GM12878 (cell line): Measurements from ENCODE around the gene LMF2. TPM values are rescaled to one million over a fixed set of nuclear protein-coding genes. Genes with fewer than 3 reads are reported as not detected.

Experiments used
- ATAC-seq: fragments of 200-7000 bp; cut with Tn5 transposase; 3 replicates; pipeline ENCODE4 v1.9.1; 2020; ENCODE audit warnings: mild to moderate bottlenecking, moderate library complexity
- BruUV-seq: library from RNA; stranded (reverse); fragments of 400-500 nt; replicated peaks from 2 replicates; lab custom pipeline; 2021; lab: Mats Ljungman, UMichigan
- CTCF ChIA-PET: fragments of 300-600 bp; sonication (Branson Sonifier 250); formaldehyde crosslinking; extraction: SDS; loops from one replicate; lab custom pipeline; 2021; ENCODE audit warnings: inconsistent platforms; lab: Yijun Ruan, JAX
- POLR2A ChIA-PET: fragments of 350-600 bp; formaldehyde crosslinking; extraction: SDS; loops from one replicate; lab custom pipeline; 2021; ENCODE audit warnings: inconsistent platforms; lab: Charles Lee
- RAD21 ChIA-PET: fragments of 300-600 bp; sonication (Branson Sonifier 250); formaldehyde crosslinking; loops from one replicate; lab custom pipeline; 2023; ENCODE audit warnings: antibody characterized with exemption; ENCODE audit not compliant: unreplicated experiment; lab: Charles Lee
- SMC1A ChIA-PET: fragments of 300-600 bp; sonication (Branson Sonifier 250); formaldehyde crosslinking; loops from one replicate; lab custom pipeline; 2023; ENCODE audit not compliant: unreplicated experiment, uncharacterized antibody; lab: Charles Lee
- DNase-seq: peaks from one replicate; pipeline ENCODE4 v3.0.0-alpha.2; 2011; ENCODE audit warnings: low read depth, low spot score
- FAIRE-seq: peaks from 3 replicates; lab custom pipeline; 2011; peaks lifted over from hg19 to GRCh38; lab: Jason Lieb, UNC
- H2AFZ ChIP-seq: 2 replicates; pipeline ENCODE4 v1.6.0; 2011; ENCODE audit warnings: low read depth, low read length, control low read depth; ENCODE audit not compliant: control insufficient read depth
- H3K27ac ChIP-seq: 2 replicates; pipeline ENCODE4 v1.5.1; 2011; ENCODE audit warnings: control low read depth; ENCODE audit not compliant: control insufficient read depth, insufficient read depth
- H3K27me3 ChIP-seq, 2 experiments: replicated peaks in 1 of 2; 2 replicates each; pipeline versions ENCODE4 v1.6.0 to v1.6.1; 2011; ENCODE audit warnings: low read length in 1 of 2; ENCODE audit not compliant: control insufficient read depth in 2 of 2, insufficient read depth in 2 of 2
- H3K36me3 ChIP-seq, 2 experiments: 2 replicates each; pipeline ENCODE4 v1.5.1; 2011; ENCODE audit warnings: low read length in 1 of 2; ENCODE audit not compliant: control insufficient read depth in 2 of 2, insufficient read depth in 2 of 2
- H3K4me1 ChIP-seq: 2 replicates; pipeline ENCODE4 v1.6.1; 2011; ENCODE audit warnings: mild to moderate bottlenecking, low read length, moderate library complexity, mixed read lengths; ENCODE audit not compliant: control insufficient read depth, insufficient read depth
- H3K4me2 ChIP-seq: 2 replicates; pipeline ENCODE4 v1.6.0; 2011; ENCODE audit warnings: control low read depth; ENCODE audit not compliant: control insufficient read depth, insufficient read depth
- H3K4me3 ChIP-seq: fragments of 200-600 bp; sonication (generic); 2 replicates; pipeline ENCODE4 v1.5.1; 2016
- H3K79me2 ChIP-seq: 2 replicates; pipeline ENCODE4 v1.6.0; 2011; ENCODE audit warnings: low read length; ENCODE audit not compliant: control insufficient read depth, insufficient read depth
- H3K9ac ChIP-seq: 2 replicates; pipeline ENCODE4 v1.8.0; 2011; ENCODE audit warnings: low read length, control low read depth, mixed read lengths; ENCODE audit not compliant: control insufficient read depth, insufficient read depth
- H3K9me3 ChIP-seq: replicated peaks from 3 replicates; pipeline ENCODE4 v1.5.1; 2011; ENCODE audit warnings: mild to moderate bottlenecking, low read length; ENCODE audit not compliant: control insufficient read depth, insufficient read depth
- H4K20me1 ChIP-seq: 2 replicates; pipeline ENCODE4 v1.6.0; 2011; ENCODE audit not compliant: control insufficient read depth, insufficient read depth
- CBFB ChIP-seq: IDR thresholded peaks from 2 replicates; pipeline ENCODE4 v1.6.1; 2016; ENCODE audit warnings: antibody characterized with exemption, low read depth
- CUX1 ChIP-seq: IDR thresholded peaks from 2 replicates; pipeline ENCODE4 v1.6.1; 2012; ENCODE audit warnings: improper control_type of control experiment, low read depth, low read length; ENCODE audit not compliant: insufficient replicate concordance
- KLF5 ChIP-seq: fragments of 450-650 bp; IDR thresholded peaks from 2 replicates; pipeline ENCODE4 v1.6.1; 2014; ENCODE audit warnings: mild to moderate bottlenecking; ENCODE audit not compliant: partially characterized antibody
- NFIC ChIP-seq: IDR thresholded peaks from 2 replicates; pipeline ENCODE4 v1.6.1; 2012; ENCODE audit warnings: low read depth, mild to moderate bottlenecking, inconsistent platforms, low read length, moderate library complexity
- PAX8 ChIP-seq: fragments of 450-650 bp; IDR thresholded peaks from 2 replicates; pipeline ENCODE4 v1.6.1; 2017; ENCODE audit warnings: mild to moderate bottlenecking, moderate library complexity
- POLR2A ChIP-seq: IDR thresholded peaks from 2 replicates; pipeline ENCODE4 v1.6.1; 2011; ENCODE audit warnings: low read depth, mild to moderate bottlenecking, low read length
- SP1 ChIP-seq: IDR thresholded peaks from one replicate; pipeline ENCODE4 v1.6.1; 2011; ENCODE audit warnings: low read depth, low read length
- SPI1 ChIP-seq: IDR thresholded peaks from 2 replicates; pipeline ENCODE4 v1.6.1; 2011; ENCODE audit warnings: low read depth, mild to moderate bottlenecking, low read length, moderate library complexity, borderline replicate concordance; ENCODE audit not compliant: insufficient read depth
- ZSCAN29 ChIP-seq: fragments of 450-650 bp; IDR thresholded peaks from 2 replicates; pipeline ENCODE4 v1.6.1; 2017; ENCODE audit warnings: mild to moderate bottlenecking, moderate library complexity
- WGBS: methylation state at CpG from one replicate; pipeline ENCODE4 v1.1.6; 2016; ENCODE audit warnings: low lambda C conversion rate; ENCODE audit not compliant: insufficient replicate concordance, insufficient coverage; ENCODE audit errors: missing lambda C conversion rate; 5-methylcytosine and 5-hydroxymethylcytosine counted together
- in situ Hi-C: fragments of 300-500 bp; cut with MboI; formaldehyde crosslinking; loops from 9 replicates; pipeline ENCODE4 v1.14.3; 2018; ENCODE audit warnings: mixed read lengths
- intact Hi-C: fragments of 100-400 bp; cut with micrococcal nuclease; formaldehyde crosslinking; loops from one replicate; pipeline ENCODE4 v1.14.2; 2022; ENCODE audit not compliant: unreplicated experiment
- polyA plus RNA-seq, 11 experiments: library from polyadenylated mRNA; depleted of rRNA in 4 of 11; unstranded in 6 of 11; stranded (reverse) in 5 of 11; fragments of >200 nt; fragmentation: Nextera tagmentation in 4 of 11; fragmentation: Illumina TruSeq in 1 of 11; extraction: Ambion mirVana in 4 of 11; extraction: Trizol in 1 of 11; gene quantifications; 1 replicate in 1 of 11; 2 replicates in 10 of 11; pipeline versions ENCODE4 v1.2.1 to v1.2.3, GENCODE V29; 2011 to 2016; ENCODE audit warnings: inconsistent platforms in 2 of 11, missing spikeins in 2 of 11, low read depth in 1 of 11
- total RNA-seq, 4 experiments: library from RNA; depleted of rRNA in 3 of 4; stranded (reverse); fragments of >200 nt in 3 of 4; fragmentation: Illumina TruSeq in 1 of 4; extraction: Trizol in 1 of 4; gene quantifications; 2 replicates each; pipeline versions ENCODE4 v1.2.1 to v1.2.3, GENCODE V29; 2013 to 2021
- TF ChIP-seq, protein P1 (sequence below): fragments of 450-650 bp; IDR thresholded peaks from 2 replicates; pipeline ENCODE4 v1.6.1; 2017; ENCODE audit warnings: mild to moderate bottlenecking, moderate library complexity

LMF2 gene
- total and polyA plus RNA-seq, 10 of the 15 experiments (the other 5 are each of a cell fraction or from before 2014, with no cell fraction given): 0.08 to 57.5 (median 21.2) TPM

DNA sequence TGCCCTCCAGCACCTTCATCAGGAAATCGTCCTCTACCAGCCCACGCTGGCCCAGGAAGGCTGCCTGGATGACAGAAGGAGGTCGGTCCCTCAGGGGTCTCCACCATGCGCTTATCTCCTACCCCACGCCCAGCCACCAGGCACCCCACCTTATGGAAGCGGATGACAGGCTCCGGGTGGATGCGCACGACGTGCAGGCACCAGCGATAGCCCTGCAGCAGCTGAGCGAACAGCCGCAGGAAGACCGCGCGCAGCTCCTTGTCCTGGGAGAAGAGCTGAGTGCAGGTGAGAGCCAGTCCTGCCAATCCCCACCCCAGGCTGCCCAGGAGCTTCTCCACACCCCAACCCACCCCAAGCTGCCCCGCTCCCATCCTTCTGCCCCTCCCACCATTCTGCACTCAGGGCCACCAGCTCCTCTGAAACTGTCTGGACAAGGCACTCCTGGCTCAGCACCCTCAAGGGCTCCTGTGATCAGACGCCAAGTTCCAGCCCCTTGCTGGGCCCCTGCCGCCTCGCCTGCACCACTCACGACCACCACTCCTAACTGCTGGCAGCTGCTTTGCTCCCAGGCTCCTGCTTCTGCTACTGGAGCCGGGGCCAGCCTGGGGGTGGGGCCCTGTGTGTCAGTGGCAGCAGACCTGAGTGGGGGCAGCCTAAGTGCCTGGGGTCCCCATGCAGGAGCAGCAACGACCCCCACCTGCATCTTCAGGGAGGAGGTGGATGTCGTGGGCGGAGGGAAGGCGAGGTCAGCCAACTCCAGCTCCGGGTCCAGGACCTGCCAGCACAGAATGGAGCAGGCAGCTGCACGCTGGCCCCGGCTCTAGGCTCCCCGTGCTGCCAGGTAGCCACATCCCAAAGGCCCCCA lies 42.2 kb downstream of the LMF2 start:
- ChIA-PET CTCF (interaction anchor here (0.9 kb wide), 1 partner anchor 33 kb away, joined by 3 read pairs; no protein-coding TSS in a partner anchor), POLR2A (no interaction called here), SMC1A (no interaction called here), RAD21 (no interaction called here)
- Histone ChIP-seq H3K9me3 (no peaks in the 10 kb centered on the region), H3K27ac (no peak overlapping the region), H3K4me1 (peaks cover 14% of the 10 kb centered on the region), H4K20me1 (no peaks in the 10 kb centered on the region), H3K36me3 (peaks cover 11 to 53% of the 10 kb centered on the region in 2 experiments), H3K27me3 (no peaks in the 10 kb centered on the region), H3K4me2 (no peak overlapping the region), H3K4me3 (no peak overlapping the region), H3K9ac (no peak overlapping the region), H3K79me2 (peaks cover 15% of the 10 kb centered on the region), H2AFZ (no peak overlapping the region)
- 96% methylated on average over 29 of the region's 30 CpGs for WGBS
- no TSS peak for BruUV-seq
- in situ Hi-C loops: no loop called here
- intact Hi-C loops: no loop called here
- no peak for DNase-seq
- FAIRE-seq: no peak
- no peak for ATAC-seq
- no peak for TF ChIP-seq SP1
- TF ChIP-seq KLF5: no peak
- no peak for TF ChIP-seq CBFB
- TF ChIP-seq, protein P1, sequence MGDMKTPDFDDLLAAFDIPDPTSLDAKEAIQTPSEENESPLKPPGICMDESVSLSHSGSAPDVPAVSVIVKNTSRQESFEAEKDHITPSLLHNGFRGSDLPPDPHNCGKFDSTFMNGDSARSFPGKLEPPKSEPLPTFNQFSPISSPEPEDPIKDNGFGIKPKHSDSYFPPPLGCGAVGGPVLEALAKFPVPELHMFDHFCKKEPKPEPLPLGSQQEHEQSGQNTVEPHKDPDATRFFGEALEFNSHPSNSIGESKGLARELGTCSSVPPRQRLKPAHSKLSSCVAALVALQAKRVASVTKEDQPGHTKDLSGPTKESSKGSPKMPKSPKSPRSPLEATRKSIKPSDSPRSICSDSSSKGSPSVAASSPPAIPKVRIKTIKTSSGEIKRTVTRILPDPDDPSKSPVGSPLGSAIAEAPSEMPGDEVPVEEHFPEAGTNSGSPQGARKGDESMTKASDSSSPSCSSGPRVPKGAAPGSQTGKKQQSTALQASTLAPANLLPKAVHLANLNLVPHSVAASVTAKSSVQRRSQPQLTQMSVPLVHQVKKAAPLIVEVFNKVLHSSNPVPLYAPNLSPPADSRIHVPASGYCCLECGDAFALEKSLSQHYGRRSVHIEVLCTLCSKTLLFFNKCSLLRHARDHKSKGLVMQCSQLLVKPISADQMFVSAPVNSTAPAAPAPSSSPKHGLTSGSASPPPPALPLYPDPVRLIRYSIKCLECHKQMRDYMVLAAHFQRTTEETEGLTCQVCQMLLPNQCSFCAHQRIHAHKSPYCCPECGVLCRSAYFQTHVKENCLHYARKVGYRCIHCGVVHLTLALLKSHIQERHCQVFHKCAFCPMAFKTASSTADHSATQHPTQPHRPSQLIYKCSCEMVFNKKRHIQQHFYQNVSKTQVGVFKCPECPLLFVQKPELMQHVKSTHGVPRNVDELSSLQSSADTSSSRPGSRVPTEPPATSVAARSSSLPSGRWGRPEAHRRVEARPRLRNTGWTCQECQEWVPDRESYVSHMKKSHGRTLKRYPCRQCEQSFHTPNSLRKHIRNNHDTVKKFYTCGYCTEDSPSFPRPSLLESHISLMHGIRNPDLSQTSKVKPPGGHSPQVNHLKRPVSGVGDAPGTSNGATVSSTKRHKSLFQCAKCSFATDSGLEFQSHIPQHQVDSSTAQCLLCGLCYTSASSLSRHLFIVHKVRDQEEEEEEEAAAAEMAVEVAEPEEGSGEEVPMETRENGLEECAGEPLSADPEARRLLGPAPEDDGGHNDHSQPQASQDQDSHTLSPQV: no peak
- no peak for TF ChIP-seq CUX1
- no peak; the same call in 1 of the 2 replicates for TF ChIP-seq POLR2A
- no peak for TF ChIP-seq NFIC
- TF ChIP-seq ZSCAN29: no peak
- no peak for TF ChIP-seq PAX8
- no peak for TF ChIP-seq SPI1
